Measurements from ENCODE around the gene ACCSL.

DNA sequence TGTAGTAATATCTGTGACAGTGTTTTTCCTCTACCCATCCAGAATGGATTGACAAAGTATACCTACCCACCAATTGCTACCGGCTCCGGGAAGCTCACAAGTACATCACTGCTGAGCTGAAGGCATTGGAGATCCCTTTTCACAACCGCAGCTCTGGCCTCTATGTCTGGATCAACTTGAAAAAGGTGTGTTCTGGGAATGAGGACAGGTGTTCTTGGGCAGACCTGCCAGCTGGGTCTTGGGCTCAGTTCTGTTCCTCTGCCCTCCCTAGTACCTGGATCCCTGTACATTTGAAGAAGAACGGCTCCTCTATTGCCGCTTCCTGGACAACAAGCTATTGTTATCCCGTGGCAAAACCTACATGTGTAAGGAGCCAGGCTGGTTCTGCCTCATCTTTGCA lies 10.5 kb downstream of the ACCSL start:
- TF ChIP-seq NFIC (IDR thresholded peaks at IDR 0.05) (no peak), ZBTB7A (IDR thresholded peaks at IDR 0.05; ENCODE audit: low read depth) (no peak), EP300 (IDR thresholded peaks at IDR 0.05; ENCODE audit: borderline replicate concordance) (no peak), EGR1 (IDR thresholded peaks at IDR 0.05) (no peak), FOXM1 (IDR thresholded peaks at IDR 0.05; ENCODE audit: borderline replicate concordance, low read depth) (no peak), CREB1 (IDR thresholded peaks at IDR 0.05; ENCODE audit: low read depth) (no peak), YY1 (IDR thresholded peaks at IDR 0.05; ENCODE audit: low read depth) (no peak), TAF1 (IDR thresholded peaks at IDR 0.05; ENCODE audit: low read depth) (no peak), TEAD4 (IDR thresholded peaks at IDR 0.05) (no peak), CEBPB (IDR thresholded peaks at IDR 0.05) (no peak)
- TF ChIP-seq, protein P1, sequence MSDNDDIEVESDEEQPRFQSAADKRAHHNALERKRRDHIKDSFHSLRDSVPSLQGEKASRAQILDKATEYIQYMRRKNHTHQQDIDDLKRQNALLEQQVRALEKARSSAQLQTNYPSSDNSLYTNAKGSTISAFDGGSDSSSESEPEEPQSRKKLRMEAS (IDR thresholded peaks at IDR 0.05): no peak
- TF ChIP-seq, protein P2, sequence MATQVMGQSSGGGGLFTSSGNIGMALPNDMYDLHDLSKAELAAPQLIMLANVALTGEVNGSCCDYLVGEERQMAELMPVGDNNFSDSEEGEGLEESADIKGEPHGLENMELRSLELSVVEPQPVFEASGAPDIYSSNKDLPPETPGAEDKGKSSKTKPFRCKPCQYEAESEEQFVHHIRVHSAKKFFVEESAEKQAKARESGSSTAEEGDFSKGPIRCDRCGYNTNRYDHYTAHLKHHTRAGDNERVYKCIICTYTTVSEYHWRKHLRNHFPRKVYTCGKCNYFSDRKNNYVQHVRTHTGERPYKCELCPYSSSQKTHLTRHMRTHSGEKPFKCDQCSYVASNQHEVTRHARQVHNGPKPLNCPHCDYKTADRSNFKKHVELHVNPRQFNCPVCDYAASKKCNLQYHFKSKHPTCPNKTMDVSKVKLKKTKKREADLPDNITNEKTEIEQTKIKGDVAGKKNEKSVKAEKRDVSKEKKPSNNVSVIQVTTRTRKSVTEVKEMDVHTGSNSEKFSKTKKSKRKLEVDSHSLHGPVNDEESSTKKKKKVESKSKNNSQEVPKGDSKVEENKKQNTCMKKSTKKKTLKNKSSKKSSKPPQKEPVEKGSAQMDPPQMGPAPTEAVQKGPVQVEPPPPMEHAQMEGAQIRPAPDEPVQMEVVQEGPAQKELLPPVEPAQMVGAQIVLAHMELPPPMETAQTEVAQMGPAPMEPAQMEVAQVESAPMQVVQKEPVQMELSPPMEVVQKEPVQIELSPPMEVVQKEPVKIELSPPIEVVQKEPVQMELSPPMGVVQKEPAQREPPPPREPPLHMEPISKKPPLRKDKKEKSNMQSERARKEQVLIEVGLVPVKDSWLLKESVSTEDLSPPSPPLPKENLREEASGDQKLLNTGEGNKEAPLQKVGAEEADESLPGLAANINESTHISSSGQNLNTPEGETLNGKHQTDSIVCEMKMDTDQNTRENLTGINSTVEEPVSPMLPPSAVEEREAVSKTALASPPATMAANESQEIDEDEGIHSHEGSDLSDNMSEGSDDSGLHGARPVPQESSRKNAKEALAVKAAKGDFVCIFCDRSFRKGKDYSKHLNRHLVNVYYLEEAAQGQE (IDR thresholded peaks at IDR 0.05; ENCODE audit: low read depth): no peak
- TF ChIP-seq, protein P3, sequence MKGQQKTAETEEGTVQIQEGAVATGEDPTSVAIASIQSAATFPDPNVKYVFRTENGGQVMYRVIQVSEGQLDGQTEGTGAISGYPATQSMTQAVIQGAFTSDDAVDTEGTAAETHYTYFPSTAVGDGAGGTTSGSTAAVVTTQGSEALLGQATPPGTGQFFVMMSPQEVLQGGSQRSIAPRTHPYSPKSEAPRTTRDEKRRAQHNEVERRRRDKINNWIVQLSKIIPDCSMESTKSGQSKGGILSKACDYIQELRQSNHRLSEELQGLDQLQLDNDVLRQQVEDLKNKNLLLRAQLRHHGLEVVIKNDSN (IDR thresholded peaks at IDR 0.05): no peak

All from Ishikawa (cell line).